ENCODE data around the gene ACOT8.
"Not testable (repeated sequence)": the region's sequence is repeated elsewhere in the genome, so short reads cannot be mapped to it uniquely, and the experiment has no call there.

ACOT8 gene

DNA sequence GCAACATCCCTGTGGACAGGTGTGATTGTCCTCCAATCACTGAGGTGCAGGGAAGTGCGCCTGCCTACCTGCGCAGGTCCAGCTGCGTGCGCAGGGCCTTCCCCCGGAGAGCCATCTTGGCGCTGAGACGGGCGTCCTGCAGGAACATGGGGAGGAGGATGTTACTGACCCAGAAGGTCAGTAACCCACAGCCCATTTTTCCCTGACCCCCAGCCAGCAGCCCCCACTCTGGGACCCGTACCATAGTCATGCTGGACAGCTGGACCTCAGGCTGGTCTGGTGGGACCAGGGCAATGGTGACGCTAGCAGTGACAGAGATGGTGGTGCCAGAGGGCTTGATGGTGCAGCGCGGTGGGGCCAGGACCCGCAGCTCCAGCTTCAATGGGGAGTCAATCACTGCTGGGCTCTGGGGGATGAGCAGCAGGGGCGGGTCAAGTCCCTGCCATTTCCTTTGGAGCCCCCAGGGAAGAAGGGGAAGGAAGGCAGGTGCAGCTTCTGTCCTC, 45.1 kb upstream of the ACOT8 start:
- ATAC-seq = no peak
- TF ChIP-seq, protein P1, sequence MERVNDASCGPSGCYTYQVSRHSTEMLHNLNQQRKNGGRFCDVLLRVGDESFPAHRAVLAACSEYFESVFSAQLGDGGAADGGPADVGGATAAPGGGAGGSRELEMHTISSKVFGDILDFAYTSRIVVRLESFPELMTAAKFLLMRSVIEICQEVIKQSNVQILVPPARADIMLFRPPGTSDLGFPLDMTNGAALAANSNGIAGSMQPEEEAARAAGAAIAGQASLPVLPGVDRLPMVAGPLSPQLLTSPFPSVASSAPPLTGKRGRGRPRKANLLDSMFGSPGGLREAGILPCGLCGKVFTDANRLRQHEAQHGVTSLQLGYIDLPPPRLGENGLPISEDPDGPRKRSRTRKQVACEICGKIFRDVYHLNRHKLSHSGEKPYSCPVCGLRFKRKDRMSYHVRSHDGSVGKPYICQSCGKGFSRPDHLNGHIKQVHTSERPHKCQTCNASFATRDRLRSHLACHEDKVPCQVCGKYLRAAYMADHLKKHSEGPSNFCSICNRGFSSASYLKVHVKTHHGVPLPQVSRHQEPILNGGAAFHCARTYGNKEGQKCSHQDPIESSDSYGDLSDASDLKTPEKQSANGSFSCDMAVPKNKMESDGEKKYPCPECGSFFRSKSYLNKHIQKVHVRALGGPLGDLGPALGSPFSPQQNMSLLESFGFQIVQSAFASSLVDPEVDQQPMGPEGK (CRISPR knock-in tag; IDR thresholded peaks at IDR 0.05; ENCODE audit: borderline replicate concordance) = no peak
- no peak for TF ChIP-seq RARB (CRISPR knock-in tag; IDR thresholded peaks at IDR 0.05)

DNA sequence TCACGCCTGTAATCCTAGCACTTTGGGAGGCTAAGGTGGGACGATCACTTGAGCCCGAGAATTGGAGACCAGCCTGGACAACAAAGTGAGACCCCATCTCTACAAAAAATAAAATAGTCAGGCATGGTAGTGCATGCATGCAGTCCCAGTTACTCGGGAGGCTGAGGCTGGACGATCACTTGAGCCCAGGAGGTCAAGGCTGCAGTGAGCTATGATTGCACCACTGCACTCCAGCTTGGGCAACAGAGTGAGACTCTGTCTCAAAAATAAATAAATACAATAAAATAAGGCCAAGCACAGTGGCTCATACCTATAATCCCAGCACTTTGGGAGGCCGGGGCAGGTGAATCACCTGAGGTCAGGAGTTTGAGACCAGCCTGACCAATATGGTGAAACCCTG, 44.1 kb upstream of the ACOT8 start:
- ATAC-seq = not testable (repeated sequence)

DNA sequence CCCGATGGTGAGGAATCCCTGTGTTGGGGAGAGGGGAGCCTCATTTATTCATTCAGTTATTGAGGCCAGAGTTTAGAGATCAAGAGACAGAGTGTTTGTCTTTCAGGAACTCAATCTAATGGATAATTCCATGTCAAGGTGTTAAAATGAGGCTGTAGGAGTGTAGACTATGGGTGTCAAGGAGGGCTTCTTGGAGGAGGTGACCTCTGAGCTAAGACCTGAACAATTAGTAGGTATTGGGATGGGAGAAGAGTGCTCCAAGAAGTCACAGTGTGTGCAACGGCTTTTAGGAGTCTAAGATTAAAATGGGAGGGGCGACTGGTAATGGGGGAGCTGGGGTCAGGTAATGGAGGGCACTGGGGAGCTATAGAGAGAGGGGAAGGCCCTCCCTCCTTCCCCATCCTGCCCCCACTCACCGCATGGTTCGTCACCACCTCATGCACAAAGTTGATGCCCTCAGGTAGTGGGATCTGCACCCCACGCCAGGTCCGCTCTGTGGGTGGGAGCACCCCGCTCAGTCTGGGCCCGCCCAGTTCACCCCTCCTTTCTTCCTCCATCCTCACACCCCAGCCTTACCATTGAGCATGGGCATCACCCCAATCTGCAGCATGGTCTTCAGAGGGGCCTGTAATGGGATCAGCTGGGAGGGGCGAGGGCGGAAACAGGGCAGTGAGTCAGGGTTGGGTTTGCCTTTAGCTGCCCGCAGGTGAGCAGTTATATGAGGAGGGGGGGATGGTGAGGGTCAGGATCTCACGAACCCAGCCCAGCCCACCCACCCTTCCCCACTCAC, 42.0 kb upstream of the ACOT8 start:
- ATAC-seq = no peak

DNA sequence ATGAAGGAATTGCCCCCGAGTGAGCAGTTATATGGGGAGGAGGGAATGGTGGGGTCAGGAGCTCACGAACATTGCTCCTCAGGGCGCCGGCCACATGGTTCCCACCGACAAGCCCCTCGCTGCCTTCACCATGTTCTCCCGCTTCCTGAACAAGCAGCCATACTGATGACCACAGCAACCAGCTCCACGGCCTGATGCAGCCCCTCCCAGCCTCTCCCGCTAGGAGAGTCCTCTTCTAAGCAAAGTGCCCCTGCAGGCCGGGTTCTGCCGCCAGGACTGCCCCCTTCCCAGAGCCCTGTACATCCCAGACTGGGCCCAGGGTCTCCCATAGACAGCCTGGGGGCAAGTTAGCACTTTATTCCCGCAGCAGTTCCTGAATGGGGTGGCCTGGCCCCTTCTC, 41.1 kb upstream of the ACOT8 start:
- no peak for ATAC-seq
- no peak for TF ChIP-seq CSDC2 (CRISPR knock-in tag; IDR thresholded peaks at IDR 0.05)
- TF ChIP-seq BACH2 (CRISPR knock-in tag; IDR thresholded peaks at IDR 0.05; ENCODE audit: borderline replicate concordance) = no peak
- TF ChIP-seq ZFP30 (CRISPR knock-in tag; IDR thresholded peaks at IDR 0.05) = no peak
- no peak for TF ChIP-seq ZC3H10 (CRISPR knock-in tag; IDR thresholded peaks at IDR 0.05)

More for the DNA sequence above, 42.0 kb upstream of the ACOT8 start:
- TF ChIP-seq ARNTL (CRISPR knock-in tag; IDR thresholded peaks at IDR 0.05; ENCODE audit: borderline replicate concordance, low read depth) = no peak
- no peak for TF ChIP-seq CSDC2 (CRISPR knock-in tag; IDR thresholded peaks at IDR 0.05)
- no peak for TF ChIP-seq RARB (CRISPR knock-in tag; IDR thresholded peaks at IDR 0.05)
- no peak for TF ChIP-seq ZFP3 (CRISPR knock-in tag; IDR thresholded peaks at IDR 0.05)
- TF ChIP-seq ZNF70 (CRISPR knock-in tag; IDR thresholded peaks at IDR 0.05) = no peak
- no peak for TF ChIP-seq ZFP30 (CRISPR knock-in tag; IDR thresholded peaks at IDR 0.05)
- TF ChIP-seq, protein P2, sequence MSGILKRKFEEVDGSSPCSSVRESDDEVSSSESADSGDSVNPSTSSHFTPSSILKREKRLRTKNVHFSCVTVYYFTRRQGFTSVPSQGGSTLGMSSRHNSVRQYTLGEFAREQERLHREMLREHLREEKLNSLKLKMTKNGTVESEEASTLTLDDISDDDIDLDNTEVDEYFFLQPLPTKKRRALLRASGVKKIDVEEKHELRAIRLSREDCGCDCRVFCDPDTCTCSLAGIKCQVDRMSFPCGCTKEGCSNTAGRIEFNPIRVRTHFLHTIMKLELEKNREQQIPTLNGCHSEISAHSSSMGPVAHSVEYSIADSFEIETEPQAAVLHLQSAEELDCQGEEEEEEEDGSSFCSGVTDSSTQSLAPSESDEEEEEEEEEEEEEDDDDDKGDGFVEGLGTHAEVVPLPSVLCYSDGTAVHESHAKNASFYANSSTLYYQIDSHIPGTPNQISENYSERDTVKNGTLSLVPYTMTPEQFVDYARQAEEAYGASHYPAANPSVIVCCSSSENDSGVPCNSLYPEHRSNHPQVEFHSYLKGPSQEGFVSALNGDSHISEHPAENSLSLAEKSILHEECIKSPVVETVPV (CRISPR knock-in tag; IDR thresholded peaks at IDR 0.05) = no peak
- no peak for TF ChIP-seq BACH2 (CRISPR knock-in tag; IDR thresholded peaks at IDR 0.05; ENCODE audit: borderline replicate concordance)
- TF ChIP-seq ZNF8 (CRISPR knock-in tag; IDR thresholded peaks at IDR 0.05) = no peak
- TF ChIP-seq ZC3H10 (CRISPR knock-in tag; IDR thresholded peaks at IDR 0.05) = no peak
- TF ChIP-seq, protein P3, sequence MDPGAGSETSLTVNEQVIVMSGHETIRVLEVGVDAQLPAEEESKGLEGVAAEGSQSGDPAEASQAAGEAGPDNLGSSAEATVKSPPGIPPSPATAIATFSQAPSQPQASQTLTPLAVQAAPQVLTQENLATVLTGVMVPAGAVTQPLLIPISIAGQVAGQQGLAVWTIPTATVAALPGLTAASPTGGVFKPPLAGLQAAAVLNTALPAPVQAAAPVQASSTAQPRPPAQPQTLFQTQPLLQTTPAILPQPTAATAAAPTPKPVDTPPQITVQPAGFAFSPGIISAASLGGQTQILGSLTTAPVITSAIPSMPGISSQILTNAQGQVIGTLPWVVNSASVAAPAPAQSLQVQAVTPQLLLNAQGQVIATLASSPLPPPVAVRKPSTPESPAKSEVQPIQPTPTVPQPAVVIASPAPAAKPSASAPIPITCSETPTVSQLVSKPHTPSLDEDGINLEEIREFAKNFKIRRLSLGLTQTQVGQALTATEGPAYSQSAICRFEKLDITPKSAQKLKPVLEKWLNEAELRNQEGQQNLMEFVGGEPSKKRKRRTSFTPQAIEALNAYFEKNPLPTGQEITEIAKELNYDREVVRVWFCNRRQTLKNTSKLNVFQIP (CRISPR knock-in tag; IDR thresholded peaks at IDR 0.05; ENCODE audit: borderline replicate concordance, low read depth) = no peak
- no peak for TF ChIP-seq PPARA (CRISPR knock-in tag; IDR thresholded peaks at IDR 0.05; ENCODE audit: borderline replicate concordance)
- TF ChIP-seq, protein P4, sequence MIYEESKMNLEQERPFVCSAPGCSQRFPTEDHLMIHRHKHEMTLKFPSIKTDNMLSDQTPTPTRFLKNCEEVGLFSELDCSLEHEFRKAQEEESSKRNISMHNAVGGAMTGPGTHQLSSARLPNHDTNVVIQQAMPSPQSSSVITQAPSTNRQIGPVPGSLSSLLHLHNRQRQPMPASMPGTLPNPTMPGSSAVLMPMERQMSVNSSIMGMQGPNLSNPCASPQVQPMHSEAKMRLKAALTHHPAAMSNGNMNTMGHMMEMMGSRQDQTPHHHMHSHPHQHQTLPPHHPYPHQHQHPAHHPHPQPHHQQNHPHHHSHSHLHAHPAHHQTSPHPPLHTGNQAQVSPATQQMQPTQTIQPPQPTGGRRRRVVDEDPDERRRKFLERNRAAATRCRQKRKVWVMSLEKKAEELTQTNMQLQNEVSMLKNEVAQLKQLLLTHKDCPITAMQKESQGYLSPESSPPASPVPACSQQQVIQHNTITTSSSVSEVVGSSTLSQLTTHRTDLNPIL (CRISPR knock-in tag; IDR thresholded peaks at IDR 0.05; ENCODE audit: low read depth) = no peak
- TF ChIP-seq ISL1 (CRISPR knock-in tag; IDR thresholded peaks at IDR 0.05) = no peak
- TF ChIP-seq ESRRG (CRISPR knock-in tag; IDR thresholded peaks at IDR 0.05) = no peak
- TF ChIP-seq GLIS3 (CRISPR knock-in tag; IDR thresholded peaks at IDR 0.05) = no peak

DNA sequence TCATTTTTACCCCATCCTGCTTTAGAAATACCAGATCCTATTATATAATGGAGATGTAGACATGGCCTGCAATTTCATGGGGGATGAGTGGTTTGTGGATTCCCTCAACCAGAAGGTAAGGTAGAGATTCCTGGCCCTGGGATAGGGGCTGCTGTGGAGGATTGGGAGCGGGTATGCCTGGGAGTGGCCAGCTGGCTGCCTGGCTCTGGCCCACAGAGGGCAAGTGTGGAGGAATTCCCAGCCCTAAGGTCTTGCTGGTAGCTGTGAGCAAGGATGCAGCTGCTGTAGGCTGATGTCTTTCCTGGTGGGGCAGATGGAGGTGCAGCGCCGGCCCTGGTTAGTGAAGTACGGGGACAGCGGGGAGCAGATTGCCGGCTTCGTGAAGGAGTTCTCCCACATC, 40.5 kb upstream of the ACOT8 start:
- ATAC-seq = no peak
- TF ChIP-seq RARB (CRISPR knock-in tag; IDR thresholded peaks at IDR 0.05) (no peak), TCF4 (CRISPR knock-in tag; IDR thresholded peaks at IDR 0.05; ENCODE audit: borderline replicate concordance) (no peak), ZNF565 (CRISPR knock-in tag; conservative IDR thresholded peaks at IDR 0.05; ENCODE audit: low read depth) (no peak), ZC3H10 (CRISPR knock-in tag; IDR thresholded peaks at IDR 0.05) (no peak), ESRRG (CRISPR knock-in tag; IDR thresholded peaks at IDR 0.05) (no peak), TOX (CRISPR knock-in tag; IDR thresholded peaks at IDR 0.05; ENCODE audit: borderline replicate concordance) (no peak), SNAI2 (CRISPR knock-in tag; IDR thresholded peaks at IDR 0.05) (no peak), OSR1 (CRISPR knock-in tag; IDR thresholded peaks at IDR 0.05) (no peak), GLIS3 (CRISPR knock-in tag; IDR thresholded peaks at IDR 0.05) (no peak), ARNTL (CRISPR knock-in tag; IDR thresholded peaks at IDR 0.05; ENCODE audit: borderline replicate concordance, low read depth) (no peak), CSDC2 (CRISPR knock-in tag; IDR thresholded peaks at IDR 0.05) (no peak), ZNF8 (CRISPR knock-in tag; IDR thresholded peaks at IDR 0.05) (no peak), ZFP3 (CRISPR knock-in tag; IDR thresholded peaks at IDR 0.05) (no peak), ZFP30 (CRISPR knock-in tag; IDR thresholded peaks at IDR 0.05) (no peak)
- TF ChIP-seq, protein P4 (CRISPR knock-in tag; IDR thresholded peaks at IDR 0.05; ENCODE audit: low read depth) = no peak
- TF ChIP-seq, protein P3 (CRISPR knock-in tag; IDR thresholded peaks at IDR 0.05; ENCODE audit: borderline replicate concordance, low read depth) = no peak
- TF ChIP-seq, protein P2 (CRISPR knock-in tag; IDR thresholded peaks at IDR 0.05) = no peak

Measured in SK-N-SH treated with all-trans-retinoic acid at 6 μM for 48 hours (cell line).